LHCN-M2 (cell line): Measurements from ENCODE around the gene MOCS3. TPM values are rescaled to one million over a fixed set of nuclear protein-coding genes. Genes with fewer than 3 reads are reported as not detected.
A peak's percentile ranks its signal among the peaks of the same experiment; 100 is the strongest.

ENCODE experiments used
- DNase-seq: peaks from one replicate; pipeline ENCODE4 v3.0.0-alpha.2; 2012; ENCODE audit warnings: low read depth
- polyA plus RNA-seq: library from polyadenylated mRNA; unstranded; fragments of >200 nt; gene quantifications from one replicate; pipeline ENCODE4 v1.2.1, GENCODE V29; 2012; ENCODE audit warnings: missing spikeins
- total RNA-seq: library from RNA; depleted of rRNA; stranded (reverse); fragments of >200 nt; gene quantifications from 2 replicates; pipeline ENCODE4 v1.2.3, GENCODE V29; 2014; rRNA removed

MOCS3 gene
- 9.1 and 9.6 TPM in 2 replicates for total RNA-seq
- polyA plus RNA-seq: 3.0 TPM

- peak; percentile 90 for DNase-seq
Observed at GRCh38 chr20:50958615-50959542, at the start of gene MOCS3. Gene MOCS3, plus strand, starts transcription at chr20:50958818. Its CDS starts 25 bp downstream, at chr20:50958843.

- DNase-seq: no peak
Observed at GRCh38 chr20:50909413-50909812, 49.2 kb upstream of the MOCS3 start.

- DNase-seq: no peak
Observed at GRCh38 chr20:50911030-50911429, 47.6 kb upstream of the MOCS3 start.

GRCh38 chr20:50911716-50912115 lies 46.9 kb upstream of the MOCS3 start:
- no peak for DNase-seq

- peak; percentile 80 for DNase-seq
Observed at GRCh38 chr20:50913690-50914375, 44.8 kb upstream of the MOCS3 start.

GRCh38 chr20:50915424-50915823 lies 43.2 kb upstream of the MOCS3 start:
- DNase-seq: peak; percentile 63

GRCh38 chr20:50916257-50916656 lies 42.4 kb upstream of the MOCS3 start:
- peak; percentile 62 for DNase-seq

GRCh38 chr20:50916934-50917333 lies 41.7 kb upstream of the MOCS3 start:
- no peak for DNase-seq

- DNase-seq: peak; percentile 20
Observed at GRCh38 chr20:50918403-50918802, 40.2 kb upstream of the MOCS3 start.

- peak; percentile 98 for DNase-seq
Observed at GRCh38 chr20:50919567-50919966, 39.1 kb upstream of the MOCS3 start.

GRCh38 chr20:50920997-50921396 lies 37.6 kb upstream of the MOCS3 start:
- peak; percentile 59 for DNase-seq

GRCh38 chr20:50921803-50922501 lies 36.7 kb upstream of the MOCS3 start:
- no peak for DNase-seq

- DNase-seq: no peak
Observed at GRCh38 chr20:50924261-50924920, 34.2 kb upstream of the MOCS3 start.

- DNase-seq: no peak
Observed at GRCh38 chr20:50926530-50926929, 32.1 kb upstream of the MOCS3 start.

- DNase-seq: no peak
Observed at GRCh38 chr20:50928469-50928868, 30.1 kb upstream of the MOCS3 start.

GRCh38 chr20:50929299-50930138 lies 29.1 kb upstream of the MOCS3 start:
- DNase-seq: peak; percentile 96

- no peak for DNase-seq
Observed at GRCh38 chr20:50930139-50930975, 28.3 kb upstream of the MOCS3 start.

GRCh38 chr20:50930976-50931305 lies 27.7 kb upstream of the MOCS3 start:
- no peak for DNase-seq

- peak; percentile 90 for DNase-seq
Observed at GRCh38 chr20:50931306-50932015, 27.2 kb upstream of the MOCS3 start, which contains the start of gene ADNP. Gene ADNP, minus strand, starts transcription at chr20:50931437. Its CDS starts 27,441 bp downstream, at chr20:50903996.
